Endothelial cell of umbilical vein (primary cell): ENCODE data around the gene UGT1A5. TPM values are rescaled to one million over a fixed set of nuclear protein-coding genes. Genes with fewer than 3 reads are reported as not detected.

Source experiments
- BruUV-seq: library from RNA; stranded (reverse); fragments of 400-500 nt; replicated peaks from 2 replicates; lab custom pipeline; 2021; lab: Mats Ljungman, UMichigan
- CTCF ChIA-PET: fragments of 300-600, 350-600 bp; sonication (Branson Sonifier 250); formaldehyde crosslinking; loops from one replicate; lab custom pipeline; 2021; ENCODE audit warnings: antibody characterized with exemption, inconsistent platforms; lab: Charles Lee
- POLR2A ChIA-PET: fragments of 300-600, 350-600 bp; sonication (Branson Sonifier 250); formaldehyde crosslinking; loops from one replicate; lab custom pipeline; 2021; ENCODE audit warnings: antibody characterized with exemption, inconsistent platforms; lab: Charles Lee
- DNase-seq: peaks from one replicate; pipeline ENCODE4 v3.0.0-alpha.2; 2011; ENCODE audit warnings: low read depth, low spot score
- FAIRE-seq: peaks from 2 replicates; lab custom pipeline; 2011; peaks lifted over from hg19 to GRCh38; lab: Jason Lieb, UNC
- H2AFZ ChIP-seq: 2 replicates; pipeline ENCODE4 v1.6.0; 2012; ENCODE audit warnings: low read depth, low read length, control low read depth, inconsistent platforms
- H3K27ac ChIP-seq: 2 replicates; pipeline ENCODE4 v1.5.1; 2011; ENCODE audit warnings: low read depth, mild to moderate bottlenecking, control low read depth, low read length, moderate library complexity; ENCODE audit not compliant: insufficient read depth
- H3K27me3 ChIP-seq, 2 experiments: 2 replicates each; pipeline versions ENCODE4 v1.6.0 to v1.6.1; 2011; ENCODE audit warnings: low read length in 2 of 2, mixed read lengths in 1 of 2; ENCODE audit not compliant: control insufficient read depth in 2 of 2, insufficient read depth in 2 of 2
- H3K36me3 ChIP-seq, 2 experiments: 2 replicates in 1 of 2; 3 replicates in 1 of 2; pipeline ENCODE4 v1.5.1; 2011; ENCODE audit warnings: low read length in 2 of 2, mild to moderate bottlenecking in 1 of 2, moderate library complexity in 1 of 2; ENCODE audit not compliant: control insufficient read depth in 2 of 2, insufficient read depth in 2 of 2; ENCODE audit errors: extremely low read depth in 1 of 2
- H3K4me1 ChIP-seq: 3 replicates; pipeline ENCODE4 v1.5.1; 2011; ENCODE audit warnings: mild to moderate bottlenecking, low read length; ENCODE audit not compliant: control insufficient read depth, insufficient read depth; ENCODE audit errors: extremely low read depth
- H3K4me2 ChIP-seq: 2 replicates; pipeline ENCODE4 v1.6.1; 2011; ENCODE audit warnings: low read length, control low read depth, mixed read lengths; ENCODE audit not compliant: insufficient read depth
- H3K4me3 ChIP-seq, 3 experiments: fragments of 200-600 bp in 1 of 3; sonication (generic), shearing (Covaris generic) in 1 of 3; replicated peaks in 1 of 3; 2 replicates each; pipeline ENCODE4 v1.5.1; 2011 to 2016; ENCODE audit warnings: control low read depth in 3 of 3, low read length in 3 of 3, mild to moderate bottlenecking in 2 of 3, inconsistent platforms in 1 of 3, low read depth in 1 of 3, moderate library complexity in 1 of 3; ENCODE audit not compliant: insufficient read depth in 1 of 3
- H3K79me2 ChIP-seq: 2 replicates; pipeline ENCODE4 v1.6.0; 2012; ENCODE audit warnings: low read length, inconsistent platforms; ENCODE audit not compliant: control insufficient read depth, insufficient read depth
- H3K9ac ChIP-seq: replicated peaks from 2 replicates; pipeline ENCODE3; 2011; ENCODE audit warnings: low read length, control low read depth; ENCODE audit not compliant: insufficient read depth; ENCODE audit errors: extremely low read depth
- H3K9me1 ChIP-seq: replicated peaks from 3 replicates; pipeline ENCODE4 v1.6.0; 2011; ENCODE audit warnings: mild to moderate bottlenecking, low read length; ENCODE audit not compliant: control insufficient read depth, insufficient read depth; ENCODE audit errors: extremely low read depth
- H3K9me3 ChIP-seq: replicated peaks from 2 replicates; pipeline ENCODE4 v1.5.1; 2012; ENCODE audit warnings: low read length, inconsistent platforms; ENCODE audit not compliant: control insufficient read depth, insufficient read depth
- H4K20me1 ChIP-seq: replicated peaks from 2 replicates; pipeline ENCODE3; 2011; ENCODE audit warnings: mild to moderate bottlenecking, low read length; ENCODE audit not compliant: control insufficient read depth, insufficient read depth; ENCODE audit errors: extremely low read depth
- CTCF ChIP-seq, 2 donors: IDR thresholded peaks; 1 replicate in 1 of 2; 2 replicates in 1 of 2; pipeline ENCODE4 v1.5.1; 2011; ENCODE audit warnings: low read length in 2 of 2, mild to moderate bottlenecking in 2 of 2, moderate library complexity in 2 of 2, control low read depth in 1 of 2, inconsistent platforms in 1 of 2, low read depth in 1 of 2; ENCODE audit not compliant: insufficient read depth in 1 of 2; ENCODE audit errors: extremely low read depth in 1 of 2
- EZH2 ChIP-seq: IDR thresholded peaks from 2 replicates; pipeline ENCODE4 v1.6.1; 2012; ENCODE audit warnings: borderline replicate concordance, low read depth, mild to moderate bottlenecking, moderate library complexity, low read length, inconsistent platforms; ENCODE audit not compliant: severe bottlenecking
- FOS ChIP-seq: IDR thresholded peaks from 2 replicates; pipeline ENCODE4 v1.6.1; 2011; ENCODE audit warnings: mild to moderate bottlenecking, low read length, moderate library complexity, borderline replicate concordance; ENCODE audit not compliant: insufficient read depth
- GATA2 ChIP-seq: IDR thresholded peaks from 2 replicates; pipeline ENCODE4 v1.7.0; 2011; ENCODE audit warnings: low read depth, mild to moderate bottlenecking, moderate library complexity, mixed read lengths, low read length; ENCODE audit not compliant: insufficient read length, insufficient read depth
- JUN ChIP-seq: IDR thresholded peaks from 2 replicates; pipeline ENCODE4 v1.6.1; 2011; ENCODE audit warnings: borderline replicate concordance, low read depth; ENCODE audit not compliant: insufficient read length, insufficient read depth
- MAX ChIP-seq: IDR thresholded peaks from 2 replicates; pipeline ENCODE4 v1.6.1; 2011; ENCODE audit not compliant: insufficient read depth, insufficient read length
- MYC ChIP-seq: IDR thresholded peaks from one replicate; pipeline ENCODE4 v1.6.1; 2011; ENCODE audit warnings: mild to moderate bottlenecking, low read depth, low read length
- POLR2A ChIP-seq: IDR thresholded peaks from 2 replicates; pipeline ENCODE4 v1.6.1; 2012; ENCODE audit warnings: low read depth, mild to moderate bottlenecking, control low read depth, low read length
- POLR2AphosphoS5 ChIP-seq: IDR thresholded peaks from 2 replicates; pipeline ENCODE4 v1.6.1; 2012; ENCODE audit warnings: low read depth, mild to moderate bottlenecking, control low read depth, low read length, moderate library complexity; ENCODE audit not compliant: insufficient read depth
- dilution Hi-C: fragments of 300-500 bp; cut with MboI; formaldehyde crosslinking; loops from one replicate; pipeline ENCODE4 v1.15.0; 2019; ENCODE audit warnings: low sequenced_read_pairs; ENCODE audit not compliant: extremely low pct_ligation_motif_present
- intact Hi-C: fragments of 100-400 bp; cut with micrococcal nuclease; formaldehyde crosslinking; loops from one replicate; pipeline ENCODE4 v1.10.0; 2022
- polyA plus RNA-seq, 4 experiments: library from polyadenylated mRNA; depleted of rRNA in 3 of 4; stranded (reverse) in 3 of 4; unstranded in 1 of 4; fragments of >200 nt; gene quantifications; 2 replicates each; pipeline versions ENCODE4 v1.2.1 to v1.2.3, GENCODE V29; 2011 to 2012; ENCODE audit warnings: missing spikeins in 1 of 4
- total RNA-seq: library from RNA; stranded (reverse); gene quantifications from 2 replicates; pipeline ENCODE4 v1.2.3, GENCODE V29; 2021

The UGT1A5 gene
- total and polyA plus RNA-seq, 2 donors (not counting 3 experiments of a cell fraction or from before 2014, with no cell fraction given): not detected

GRCh38 chr2:233816771-233817170 is 104.1 kb downstream of the UGT1A5 start:
- Histone ChIP-seq H3K36me3 (no peaks in the 10 kb centered on the region), H3K4me1 (no peaks in the 10 kb centered on the region), H3K9me1 (no peaks in the 10 kb centered on the region), H4K20me1 (no peaks in the 10 kb centered on the region), H3K4me2 (no peak overlapping the region), H3K27me3 (no peaks in the 10 kb centered on the region), H3K4me3 (no peak overlapping the region), H3K27ac (no peak overlapping the region), H2AFZ (no peak overlapping the region), H3K9ac (no peak overlapping the region), H3K79me2 (no peaks in the 10 kb centered on the region), H3K9me3 (no peaks in the 10 kb centered on the region)
- TF ChIP-seq POLR2A (no peak), EZH2 (no peak), JUN (no peak), MAX (no peak), MYC (no peak), GATA2 (no peak), POLR2AphosphoS5 (no peak), CTCF (IDR thresholded peaks at IDR 0.05; ENCODE audit: extremely low read depth in 1 of 2, insufficient read depth in 1 of 2, low read depth in 1 of 2, low read length in 2 of 2) (no peak), FOS (no peak)
- intact Hi-C loops (no loop called here), dilution Hi-C loops (no loop called here)
- ChIA-PET CTCF (no interaction called here), POLR2A (no interaction called here)
- FAIRE-seq: no peak
- no TSS peak for BruUV-seq
- no peak for DNase-seq
